ENCODE data around the gene RFC4.

GRCh38 chr3:186814100-186814499 lies 7.8 kb upstream of the RFC4 start:
- no peak for TF ChIP-seq CTCF (IDR thresholded peaks at IDR 0.05)
- TF ChIP-seq EP300 (IDR thresholded peaks at IDR 0.05) = no peak

Measured in tibial nerve (tissue), 4 donors.